ENCODE data around the gene DDX39A. TPM values are rescaled to one million over a fixed set of nuclear protein-coding genes. Genes with fewer than 3 reads are reported as not detected.

The DDX39A gene
- total RNA-seq, 1 donor: 128 TPM

- DNase-seq (ENCODE audit: low read depth in 2 of 3, low spot score in 2 of 3): no peak
Observed at GRCh38 chr19:14435320-14436050, 16.3 kb upstream of the DDX39A start.

DNA sequence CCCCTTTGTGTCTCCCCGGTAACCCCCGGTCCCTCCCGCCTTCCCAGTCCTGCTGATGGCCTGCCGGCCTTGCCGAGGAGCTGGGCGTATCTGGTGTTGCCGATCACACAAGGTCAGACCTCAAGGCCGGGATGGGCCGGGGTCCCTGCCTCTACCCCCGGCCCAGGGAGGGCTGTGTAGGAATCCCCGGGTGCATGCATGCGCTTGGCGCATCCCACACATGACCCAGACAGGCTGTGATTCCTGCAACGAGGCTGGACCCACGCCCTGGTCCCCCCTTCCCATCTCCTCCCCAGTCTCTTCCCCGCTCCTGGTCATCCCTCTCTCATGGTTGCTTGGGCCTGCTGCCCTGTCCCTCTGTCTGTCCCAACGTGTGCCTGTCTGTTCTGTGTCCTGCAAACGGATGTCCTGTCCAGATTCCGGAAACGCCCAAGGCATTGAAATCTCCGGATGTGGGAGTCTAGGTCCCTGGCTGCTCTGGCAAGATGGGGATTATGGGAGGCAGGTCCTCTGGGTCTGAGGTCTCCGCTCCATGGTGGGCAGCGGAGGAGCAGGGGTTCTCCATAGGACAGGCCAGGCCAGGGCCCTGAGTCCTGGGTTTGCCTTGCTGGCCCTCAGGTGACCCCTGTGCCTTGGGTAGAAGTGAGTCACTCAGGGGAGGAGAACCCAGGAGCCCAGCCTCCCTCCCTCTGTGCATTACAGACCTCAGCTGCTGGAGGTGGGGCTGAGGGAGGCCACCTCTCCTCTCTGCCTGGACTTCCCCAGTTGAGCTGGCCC lies 15.6 kb upstream of the DDX39A start:
- peak in 2 of 3 donors; percentile 47 to 50 for DNase-seq (ENCODE audit: low read depth in 2 of 3, low spot score in 2 of 3)

- peak in 1 of 3 donors; percentile 36 for DNase-seq (ENCODE audit: low read depth in 2 of 3, low spot score in 2 of 3)
Observed at GRCh38 chr19:14433554-14434501, 14.7 kb upstream of the DDX39A start.

DNA sequence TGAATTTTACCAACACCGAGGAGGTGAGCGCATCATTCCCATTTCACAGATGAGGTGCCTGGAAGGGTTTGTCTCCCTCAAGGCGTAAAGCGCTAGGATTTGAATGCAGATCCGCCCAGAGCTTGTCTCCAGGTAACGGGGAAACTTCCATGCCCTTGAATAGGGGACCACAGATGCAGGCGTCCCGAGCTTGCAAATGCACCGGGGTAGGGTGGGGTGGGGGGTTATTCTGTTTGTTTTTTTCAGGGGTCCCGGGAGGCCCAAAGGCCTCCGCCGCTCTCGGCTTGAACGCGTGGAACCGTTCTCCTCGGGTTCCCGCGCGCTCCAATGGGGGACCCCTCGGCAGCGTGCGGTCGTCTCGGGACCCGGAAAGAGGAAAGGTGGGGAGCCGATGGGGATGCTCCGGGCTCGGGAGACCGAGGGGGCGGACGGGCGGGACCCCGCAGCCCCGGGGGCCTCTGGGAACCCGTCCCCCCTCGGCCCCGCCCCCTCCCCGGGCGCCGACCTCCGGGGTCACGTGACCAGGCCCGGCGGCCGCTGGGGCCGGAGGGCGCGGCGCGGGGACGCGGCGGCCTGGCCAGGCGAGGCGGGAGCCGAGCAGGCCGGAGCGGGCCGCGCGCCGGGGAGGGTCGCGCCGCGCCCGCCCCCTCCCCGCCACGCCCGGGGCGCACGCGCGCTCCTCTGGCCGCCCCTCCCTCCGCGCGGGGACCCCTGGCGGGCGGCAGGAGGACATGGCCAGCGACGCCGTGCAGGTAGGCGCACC lies 13.8 kb upstream of the DDX39A start, which contains the start of gene PKN1:
Gene PKN1, plus strand, starts transcription at position 516 of the 763 bp plus-strand sequence. Its CDS starts 216 bp downstream, at position 732.
- DNase-seq (ENCODE audit: low read depth in 2 of 3, low spot score in 2 of 3): peak in 2 of 3 donors; percentile 51 to 54

GRCh38 chr19:14430712-14431111 lies 11.6 kb upstream of the DDX39A start:
- DNase-seq (ENCODE audit: low read depth in 2 of 3, low spot score in 2 of 3): no peak

DNA sequence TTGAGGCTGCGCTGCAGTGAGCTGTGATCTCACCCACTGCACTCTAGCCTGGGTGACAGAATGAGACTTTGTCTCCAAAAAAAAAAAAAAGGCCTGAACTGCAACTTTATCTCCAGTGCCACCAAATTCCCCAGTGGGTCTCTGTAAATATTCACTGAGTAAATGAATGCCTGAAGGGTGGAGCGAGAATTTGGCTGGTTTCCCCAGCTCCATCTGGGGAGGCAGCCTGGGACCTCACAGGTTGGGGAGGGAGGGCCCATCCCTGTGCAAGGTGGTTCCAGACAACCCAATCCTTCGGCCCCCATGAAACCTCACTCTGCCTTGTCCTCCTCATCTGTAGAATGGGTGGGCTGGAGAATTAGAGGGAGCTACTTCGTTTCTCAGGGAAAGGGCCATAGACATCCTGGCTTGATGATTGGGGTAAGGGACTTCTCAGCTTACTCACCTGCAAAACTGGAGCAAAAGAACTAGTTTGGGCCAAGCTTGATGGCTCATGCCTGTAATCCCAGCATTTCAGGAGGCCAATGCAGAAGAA lies 9.8 kb upstream of the DDX39A start:
- no peak for DNase-seq (ENCODE audit: low read depth in 2 of 3, low spot score in 2 of 3)

DNA sequence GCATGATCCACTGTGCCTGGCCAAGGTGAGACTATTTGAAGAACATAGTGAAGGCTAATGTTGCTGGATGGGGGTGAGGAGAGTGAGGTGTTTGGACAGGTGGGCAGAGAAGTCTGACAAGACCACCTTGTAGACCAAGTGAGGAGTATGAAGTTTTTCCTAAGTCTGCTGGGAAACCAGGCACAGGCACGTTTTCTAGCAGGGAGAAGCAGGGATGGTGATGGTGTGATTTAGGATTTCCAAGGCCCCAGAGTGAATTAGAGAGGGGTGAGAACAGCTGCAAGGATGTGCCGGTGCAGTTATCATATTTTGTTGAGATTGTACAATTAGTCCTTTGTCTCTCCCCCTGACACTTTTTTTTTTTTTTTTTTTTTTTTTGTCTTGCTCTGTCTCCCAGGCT lies 8.3 kb upstream of the DDX39A start:
- no peak for DNase-seq (ENCODE audit: low read depth in 2 of 3, low spot score in 2 of 3)

GRCh38 chr19:14425696-14426138 lies 6.6 kb upstream of the DDX39A start:
- DNase-seq (ENCODE audit: low read depth in 2 of 3, low spot score in 2 of 3): no peak

DNA sequence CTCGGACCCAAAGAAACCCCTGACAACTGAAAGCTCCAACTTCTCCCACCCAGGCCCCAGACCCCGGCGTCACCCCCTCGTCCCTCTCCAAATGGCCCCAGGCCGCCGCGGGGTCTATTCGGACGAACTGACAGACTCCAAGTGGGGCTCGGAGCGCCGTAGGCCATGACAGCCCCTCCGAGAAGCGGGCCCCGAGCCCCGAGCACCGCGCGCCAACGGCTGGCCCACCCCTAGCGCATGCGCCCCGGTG lies 360 bp downstream of the DDX39A start:
- peak in 1 of 3 donors; percentile 85 for DNase-seq (ENCODE audit: low read depth in 2 of 3, low spot score in 2 of 3)

- DNase-seq (ENCODE audit: low read depth in 2 of 3, low spot score in 2 of 3): no peak
Observed at GRCh38 chr19:14416817-14417231, 2.3 kb downstream of the DDX39A start.

- DNase-seq (ENCODE audit: low read depth in 2 of 3, low spot score in 2 of 3): no peak
Observed at GRCh38 chr19:14414926-14415690, 4.0 kb downstream of the DDX39A start.

- no peak for DNase-seq (ENCODE audit: low read depth in 2 of 3, low spot score in 2 of 3)
Observed at GRCh38 chr19:14413693-14414181, 5.4 kb downstream of the DDX39A start.

DNA sequence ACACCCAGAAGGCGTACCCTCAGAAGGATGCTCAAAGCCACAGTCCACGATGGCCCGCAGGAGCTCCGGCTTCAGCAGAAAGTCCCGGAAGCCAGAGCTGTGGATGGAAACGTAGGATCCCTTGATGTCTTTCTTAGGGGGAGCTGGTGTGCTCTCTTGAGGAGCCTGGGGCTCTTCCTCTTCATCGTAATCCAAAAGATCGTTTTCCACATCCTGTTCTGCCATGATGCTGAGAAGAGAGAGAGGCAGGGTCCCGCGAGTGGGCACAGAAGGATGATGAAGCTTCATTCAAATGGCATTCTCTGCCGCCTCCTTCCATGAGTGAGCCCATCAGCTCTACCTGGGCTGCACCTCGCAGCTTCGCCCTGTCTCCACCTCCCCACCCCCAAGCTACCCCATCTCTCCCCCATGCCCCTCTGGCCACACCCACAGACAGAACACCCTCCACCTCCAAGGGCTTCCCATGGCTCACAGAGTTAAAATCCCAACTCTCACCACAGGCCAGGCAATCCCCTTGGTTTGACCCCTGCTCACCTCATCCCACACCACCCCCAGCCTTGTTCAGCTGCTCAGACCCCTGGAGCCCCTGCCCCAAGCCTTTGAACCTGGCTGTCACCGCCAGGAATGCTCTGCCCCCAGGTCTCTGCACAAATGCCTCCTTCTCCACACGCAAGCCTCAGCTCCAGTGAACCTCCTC lies 6.0 kb downstream of the DDX39A start:
- DNase-seq (ENCODE audit: low read depth in 2 of 3, low spot score in 2 of 3): no peak

DNA sequence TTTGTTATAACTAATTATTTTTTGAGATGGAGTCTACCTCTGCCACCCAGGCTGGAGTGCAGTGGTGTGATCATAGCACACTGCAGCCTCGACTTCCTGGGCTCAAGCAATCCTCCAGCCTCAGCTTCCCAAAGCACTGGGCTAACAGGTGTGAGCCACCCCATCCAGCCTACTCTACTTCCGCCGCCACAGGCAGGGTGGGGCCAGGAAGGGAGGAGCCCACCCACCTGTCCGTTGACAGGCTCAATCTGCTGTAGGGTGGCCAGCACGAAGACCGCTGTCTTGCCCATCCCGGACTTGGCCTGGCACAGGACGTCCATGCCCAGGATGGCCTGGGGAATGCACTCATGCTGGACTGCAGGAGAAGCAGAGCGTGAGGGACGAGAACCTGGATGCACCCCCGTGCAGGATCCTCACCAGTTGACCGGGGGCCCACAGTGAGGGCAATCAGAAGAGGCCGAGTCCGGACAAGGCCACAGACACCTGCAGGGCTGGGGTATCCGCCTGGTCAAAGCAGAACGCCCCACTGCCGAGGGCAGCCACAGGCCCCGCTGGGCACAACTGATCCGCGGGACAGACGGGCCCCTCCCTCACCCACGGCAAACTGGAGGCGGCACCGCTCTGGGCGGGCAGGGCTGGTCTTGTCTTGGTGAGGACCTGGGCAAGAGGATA lies 6.7 kb downstream of the DDX39A start:
- no peak for DNase-seq (ENCODE audit: low read depth in 2 of 3, low spot score in 2 of 3)

- DNase-seq (ENCODE audit: low read depth in 2 of 3, low spot score in 2 of 3): no peak
Observed at GRCh38 chr19:14411938-14412245, 7.2 kb downstream of the DDX39A start.

- DNase-seq (ENCODE audit: low read depth in 2 of 3, low spot score in 2 of 3): no peak
Observed at GRCh38 chr19:14411161-14411937, 7.8 kb downstream of the DDX39A start.

Measured in hematopoietic multipotent progenitor cell (in vitro differentiated cells).